ENCODE data around the gene CACNA1D.
"Not testable (repeated sequence)": the region's sequence is repeated elsewhere in the genome, so short reads cannot be mapped to it uniquely, and the experiment has no call there.

CACNA1D gene

GRCh38 chr3:53659996-53660395 is 165.6 kb downstream of the CACNA1D start:
- Mint-ChIP-seq H3K4me3 (no peak overlapping the region), H3K9me3 (peaks cover 16% of the 10 kb centered on the region), H3K27me3 (peaks cover 5% of the 10 kb centered on the region), H3K4me1 (no peaks in the 10 kb centered on the region), H3K27ac (no peak overlapping the region), H3K36me3 (peaks cover 6% of the 10 kb centered on the region)
- ATAC-seq (ENCODE audit: low read depth) (no peak), DNase-seq (ENCODE audit: low spot score in 2 of 2) (no peak)

- no peaks in the 10 kb centered on the region for H3K4me1 Mint-ChIP-seq
- peaks cover 5% of the 10 kb centered on the region for H3K27me3 Mint-ChIP-seq
- ATAC-seq (ENCODE audit: low read depth) (no peak), DNase-seq (ENCODE audit: low spot score in 2 of 2) (no peak)
- no peak overlapping the region for H3K4me3 Mint-ChIP-seq
- H3K27ac Mint-ChIP-seq: no peak overlapping the region
- peaks cover 14% of the 10 kb centered on the region for H3K9me3 Mint-ChIP-seq
- peaks cover 6% of the 10 kb centered on the region for H3K36me3 Mint-ChIP-seq
Observed at GRCh38 chr3:53661480-53661879, 167.1 kb downstream of the CACNA1D start.

GRCh38 chr3:53664812-53665211 is 170.4 kb downstream of the CACNA1D start:
- not testable (repeated sequence) for ATAC-seq (ENCODE audit: low read depth); H3K4me1 Mint-ChIP-seq; H3K27ac Mint-ChIP-seq; H3K27me3 Mint-ChIP-seq; H3K4me3 Mint-ChIP-seq; DNase-seq (ENCODE audit: low spot score in 2 of 2); H3K36me3 Mint-ChIP-seq
- H3K9me3 Mint-ChIP-seq: peaks cover 14% of the 10 kb centered on the region

GRCh38 chr3:53665608-53666425 is 171.4 kb downstream of the CACNA1D start:
- Mint-ChIP-seq H3K27ac (no peak overlapping the region), H3K9me3 (peaks cover 12% of the 10 kb centered on the region), H3K27me3 (peaks cover 5% of the 10 kb centered on the region), H3K4me3 (no peak overlapping the region), H3K36me3 (peaks cover 6% of the 10 kb centered on the region), H3K4me1 (no peaks in the 10 kb centered on the region)
- DNase-seq (ENCODE audit: low spot score in 2 of 2): no peak
- no peak for ATAC-seq (ENCODE audit: low read depth)

- Mint-ChIP-seq H3K27ac (no peak overlapping the region), H3K4me1 (no peaks in the 10 kb centered on the region), H3K4me3 (no peak overlapping the region), H3K9me3 (peaks cover 6% of the 10 kb centered on the region), H3K36me3 (peaks cover 2% of the 10 kb centered on the region), H3K27me3 (peaks cover 2% of the 10 kb centered on the region)
- no peak for ATAC-seq (ENCODE audit: low read depth)
- no peak for DNase-seq (ENCODE audit: low spot score in 2 of 2)
Observed at GRCh38 chr3:53668872-53669271, 174.5 kb downstream of the CACNA1D start.

GRCh38 chr3:53670721-53671120 is 176.3 kb downstream of the CACNA1D start:
- H3K27ac Mint-ChIP-seq: no peak overlapping the region
- H3K9me3 Mint-ChIP-seq: no peaks in the 10 kb centered on the region
- DNase-seq (ENCODE audit: low spot score in 2 of 2) (no peak), ATAC-seq (ENCODE audit: low read depth) (no peak)
- peaks cover 6% of the 10 kb centered on the region for H3K27me3 Mint-ChIP-seq
- H3K4me1 Mint-ChIP-seq: no peaks in the 10 kb centered on the region
- H3K4me3 Mint-ChIP-seq: no peak overlapping the region
- no peaks in the 10 kb centered on the region for H3K36me3 Mint-ChIP-seq

- no peaks in the 10 kb centered on the region for H3K36me3 Mint-ChIP-seq
- H3K9me3 Mint-ChIP-seq: no peaks in the 10 kb centered on the region
- peaks cover 6% of the 10 kb centered on the region for H3K27me3 Mint-ChIP-seq
- no peak overlapping the region for H3K4me3 Mint-ChIP-seq
- ATAC-seq (ENCODE audit: low read depth) (no peak), DNase-seq (ENCODE audit: low spot score in 2 of 2) (no peak)
- no peak overlapping the region for H3K27ac Mint-ChIP-seq
- no peaks in the 10 kb centered on the region for H3K4me1 Mint-ChIP-seq
Observed at GRCh38 chr3:53671192-53671960, 177.0 kb downstream of the CACNA1D start.

GRCh38 chr3:53671961-53672299 is 177.5 kb downstream of the CACNA1D start:
- no peaks in the 10 kb centered on the region for H3K4me1 Mint-ChIP-seq
- ATAC-seq (ENCODE audit: low read depth) (no peak), DNase-seq (ENCODE audit: low spot score in 2 of 2) (no peak)
- H3K27me3 Mint-ChIP-seq: peaks cover 6% of the 10 kb centered on the region
- no peak overlapping the region for H3K4me3 Mint-ChIP-seq
- no peaks in the 10 kb centered on the region for H3K36me3 Mint-ChIP-seq
- H3K27ac Mint-ChIP-seq: no peak overlapping the region
- no peaks in the 10 kb centered on the region for H3K9me3 Mint-ChIP-seq

GRCh38 chr3:53672981-53673380 is 178.6 kb downstream of the CACNA1D start:
- H3K27me3 Mint-ChIP-seq: peaks cover 6% of the 10 kb centered on the region
- H3K9me3 Mint-ChIP-seq: no peaks in the 10 kb centered on the region
- ATAC-seq (ENCODE audit: low read depth) (no peak), DNase-seq (ENCODE audit: low spot score in 2 of 2) (no peak)
- no peak overlapping the region for H3K4me3 Mint-ChIP-seq
- no peaks in the 10 kb centered on the region for H3K36me3 Mint-ChIP-seq
- no peaks in the 10 kb centered on the region for H3K4me1 Mint-ChIP-seq
- H3K27ac Mint-ChIP-seq: no peak overlapping the region

GRCh38 chr3:53673722-53674350 is 179.4 kb downstream of the CACNA1D start:
- H3K27ac Mint-ChIP-seq: no peak overlapping the region
- H3K9me3 Mint-ChIP-seq: no peaks in the 10 kb centered on the region
- H3K4me3 Mint-ChIP-seq: no peak overlapping the region
- DNase-seq (ENCODE audit: low spot score in 2 of 2) (no peak), ATAC-seq (ENCODE audit: low read depth) (no peak)
- H3K27me3 Mint-ChIP-seq: peaks cover 6% of the 10 kb centered on the region
- H3K36me3 Mint-ChIP-seq: no peaks in the 10 kb centered on the region
- H3K4me1 Mint-ChIP-seq: no peaks in the 10 kb centered on the region

- Mint-ChIP-seq H3K4me3 (no peak overlapping the region), H3K9me3 (no peaks in the 10 kb centered on the region), H3K36me3 (no peaks in the 10 kb centered on the region), H3K27me3 (peaks cover 6% of the 10 kb centered on the region), H3K4me1 (no peaks in the 10 kb centered on the region), H3K27ac (no peak overlapping the region)
- ATAC-seq (ENCODE audit: low read depth) (no peak), DNase-seq (ENCODE audit: low spot score in 2 of 2) (no peak)
Observed at GRCh38 chr3:53674582-53674981, 180.2 kb downstream of the CACNA1D start.

- H3K4me3 Mint-ChIP-seq: no peak overlapping the region
- peaks cover 6% of the 10 kb centered on the region for H3K27me3 Mint-ChIP-seq
- no peaks in the 10 kb centered on the region for H3K4me1 Mint-ChIP-seq
- no peak for ATAC-seq (ENCODE audit: low read depth)
- H3K36me3 Mint-ChIP-seq: no peaks in the 10 kb centered on the region
- H3K27ac Mint-ChIP-seq: no peak overlapping the region
- no peaks in the 10 kb centered on the region for H3K9me3 Mint-ChIP-seq
- DNase-seq (ENCODE audit: low spot score in 2 of 2): no peak
Observed at GRCh38 chr3:53675022-53675697, 180.7 kb downstream of the CACNA1D start.

- Mint-ChIP-seq H3K4me1 (no peaks in the 10 kb centered on the region), H3K36me3 (no peaks in the 10 kb centered on the region), H3K4me3 (no peak overlapping the region), H3K9me3 (no peaks in the 10 kb centered on the region), H3K27ac (no peak overlapping the region), H3K27me3 (peaks cover 6% of the 10 kb centered on the region)
- ATAC-seq (ENCODE audit: low read depth) (no peak), DNase-seq (ENCODE audit: low spot score in 2 of 2) (no peak)
Observed at GRCh38 chr3:53675942-53676341, 181.5 kb downstream of the CACNA1D start.

- Mint-ChIP-seq H3K27ac (no peak overlapping the region), H3K36me3 (no peaks in the 10 kb centered on the region), H3K4me3 (no peak overlapping the region), H3K4me1 (no peaks in the 10 kb centered on the region), H3K27me3 (peaks cover 11% of the 10 kb centered on the region), H3K9me3 (no peaks in the 10 kb centered on the region)
- ATAC-seq (ENCODE audit: low read depth): no peak
- no peak for DNase-seq (ENCODE audit: low spot score in 2 of 2)
Observed at GRCh38 chr3:53677413-53677812, 183.0 kb downstream of the CACNA1D start.

Data from memory B cell (primary cell).